Ovary (tissue), 9 donors: ENCODE results near the gene OLFM1. TPM values are rescaled to one million over a fixed set of nuclear protein-coding genes. Genes with fewer than 3 reads are reported as not detected.
A peak's percentile ranks its signal among the peaks of the same experiment; 100 is the strongest.

Experiments
- DNase-seq, 5 donors: peaks; one replicate each; pipeline ENCODE4 v3.0.0-alpha.2; 2019 to 2020
- H3K27ac ChIP-seq, 2 donors: fragments of 200-600 bp; one replicate each; pipeline versions ENCODE4 v1.5.1 to v1.8.0; 2019 to 2022
- H3K27me3 ChIP-seq: fragments of 200-600 bp; one replicate; pipeline ENCODE4 v1.8.0; 2022
- H3K36me3 ChIP-seq: fragments of 200-600 bp; sonication (generic); one replicate; pipeline ENCODE4 v1.5.1; 2019
- H3K4me1 ChIP-seq: one replicate; pipeline ENCODE4 v1.8.1; 2013; ENCODE audit warnings: mild to moderate bottlenecking, moderate library complexity; ENCODE audit not compliant: insufficient read depth
- H3K4me3 ChIP-seq: fragments of 200-600 bp; sonication (generic); one replicate; pipeline ENCODE4 v1.5.1; 2017
- H3K9me3 ChIP-seq, 2 donors: fragments of 200-600 bp in 1 of 2; sonication (generic) in 1 of 2; one replicate each; pipeline versions ENCODE4 v1.5.1 to v1.8.1; 2013 to 2019; ENCODE audit warnings: mild to moderate bottlenecking in 1 of 2, moderate library complexity in 1 of 2
- EP300 ChIP-seq: sonication (generic); formaldehyde crosslinking; IDR thresholded peaks from one replicate; pipeline ENCODE4 v1.6.1; 2017; ENCODE audit warnings: antibody characterized with exemption
- POLR2A ChIP-seq: fragments of 450-650 bp; IDR thresholded peaks from one replicate; pipeline ENCODE4 v1.6.1; 2017; ENCODE audit warnings: antibody characterized with exemption, mild to moderate bottlenecking, moderate library complexity
- WGBS, 3 donors: extraction: QIAGEN DNeasy Blood & Tissue Kit in 1 of 3; methylation state at CpG; one replicate each; pipeline versions ENCODE4 v1.1.5 to v1.1.7; 2013 to 2017; 5-methylcytosine and 5-hydroxymethylcytosine counted together
- intact Hi-C, 4 donors: fragments of 100-400 bp; cut with DNase I; formaldehyde crosslinking; loops; one replicate each; pipeline versions ENCODE4 v1.11.0 to v1.15.1; 2022 to 2023
- polyA plus RNA-seq, 2 donors: library from polyadenylated mRNA; stranded (reverse); fragments of 200-250 nt in 1 of 2; fragments of 350-450 nt in 1 of 2; fragmentation: Illumina TruSeq in 1 of 2; extraction: RNeasy Lipid Tissue Mini Kit (QIAGEN cat#74804) in 1 of 2; gene quantifications; one replicate each; pipeline ENCODE4 v1.2.3, GENCODE V29; 2013 to 2014
- total RNA-seq, 7 donors: library from RNA; depleted of rRNA in 2 of 7; stranded (reverse); fragments of >200 nt in 2 of 7; fragmentation: NEBNext Ultra II Directional in 3 of 7; extraction: Animal tissue kit (Norgen Biotek cat#: 25700) in 3 of 7; gene quantifications; one replicate each; pipeline versions ENCODE4 v1.1.0 to v1.2.4, GENCODE V29; 2016 to 2023
- TF ChIP-seq, protein P1 (sequence below), 3 donors: fragments of 450-650 bp in 2 of 3; fragments of 200-600 bp in 1 of 3; IDR thresholded peaks; one replicate each; pipeline versions ENCODE4 v1.5.1 to v1.8.0; 2016 to 2022; ENCODE audit warnings: antibody characterized with exemption in 3 of 3, mild to moderate bottlenecking in 1 of 3
- donor health status: DM: no; HTN: no; CAD: no; lungs with moderate emphysema.
- donor health status: DM: no; HTN: no; CAD: no.
- donor health status: Bipolar disorder and iron deficiency.
- donor health status: DM: yes; HTN: yes; CAD: no.
- donor health status: DM: no; HTN: no; CAD: no.
- donor health status: DM: yes; HTN: yes; CAD: no.

OLFM1 gene
- total and polyA plus RNA-seq, 9 donors: 6.5 to 40.0 (median 19.9) TPM

GRCh38 chr9:135039916-135040645 is 47.4 kb upstream of the OLFM1 start:
- TF ChIP-seq EP300 (no peak), POLR2A (no peak)
- TF ChIP-seq, protein P1, sequence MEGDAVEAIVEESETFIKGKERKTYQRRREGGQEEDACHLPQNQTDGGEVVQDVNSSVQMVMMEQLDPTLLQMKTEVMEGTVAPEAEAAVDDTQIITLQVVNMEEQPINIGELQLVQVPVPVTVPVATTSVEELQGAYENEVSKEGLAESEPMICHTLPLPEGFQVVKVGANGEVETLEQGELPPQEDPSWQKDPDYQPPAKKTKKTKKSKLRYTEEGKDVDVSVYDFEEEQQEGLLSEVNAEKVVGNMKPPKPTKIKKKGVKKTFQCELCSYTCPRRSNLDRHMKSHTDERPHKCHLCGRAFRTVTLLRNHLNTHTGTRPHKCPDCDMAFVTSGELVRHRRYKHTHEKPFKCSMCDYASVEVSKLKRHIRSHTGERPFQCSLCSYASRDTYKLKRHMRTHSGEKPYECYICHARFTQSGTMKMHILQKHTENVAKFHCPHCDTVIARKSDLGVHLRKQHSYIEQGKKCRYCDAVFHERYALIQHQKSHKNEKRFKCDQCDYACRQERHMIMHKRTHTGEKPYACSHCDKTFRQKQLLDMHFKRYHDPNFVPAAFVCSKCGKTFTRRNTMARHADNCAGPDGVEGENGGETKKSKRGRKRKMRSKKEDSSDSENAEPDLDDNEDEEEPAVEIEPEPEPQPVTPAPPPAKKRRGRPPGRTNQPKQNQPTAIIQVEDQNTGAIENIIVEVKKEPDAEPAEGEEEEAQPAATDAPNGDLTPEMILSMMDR (IDR thresholded peaks at IDR 0.05): no peak
- Histone ChIP-seq H3K36me3 (no peaks in the 10 kb centered on the region), H3K27me3 (no peaks in the 10 kb centered on the region), H3K27ac (no peak overlapping the region), H3K9me3 (no peaks in the 10 kb centered on the region), H3K4me3 (no peak overlapping the region), H3K4me1 (no peaks in the 10 kb centered on the region)
- WGBS, 3 donors: 59 to 65% (median 65%) methylated on average over 9 of the region's 9 CpGs
- peak in 1 of 5 donors; percentile 6 for DNase-seq
- intact Hi-C loops: no loop called here

DNA sequence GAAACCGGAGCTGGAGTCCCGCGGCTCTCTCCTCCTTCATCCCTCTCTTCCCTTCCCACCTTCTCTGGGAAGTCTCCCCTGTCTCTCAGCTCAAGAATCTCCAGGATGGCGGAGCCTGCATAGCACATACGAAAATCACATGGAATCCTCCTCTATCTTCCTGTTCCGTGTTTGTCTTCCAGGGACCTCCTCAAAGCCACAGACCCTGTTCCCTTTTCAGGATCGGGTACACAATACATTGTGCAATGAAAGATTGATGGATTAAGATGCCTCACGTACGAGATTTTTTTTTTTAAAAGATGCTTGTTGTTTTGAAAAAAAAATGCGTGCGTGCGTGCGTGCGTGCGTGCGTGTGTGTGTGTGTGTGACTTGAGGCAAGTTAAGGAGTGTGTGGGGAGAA is 46.6 kb upstream of the OLFM1 start:
- intact Hi-C loops: no loop called here
- Histone ChIP-seq H3K36me3 (no peaks in the 10 kb centered on the region), H3K9me3 (no peaks in the 10 kb centered on the region), H3K27ac (no peak overlapping the region), H3K4me1 (no peaks in the 10 kb centered on the region), H3K27me3 (no peaks in the 10 kb centered on the region), H3K4me3 (no peak overlapping the region)
- WGBS, 3 donors: 63 to 71% (median 64%) methylated on average over 16 of the region's 16 CpGs
- TF ChIP-seq POLR2A (no peak), EP300 (no peak)
- TF ChIP-seq, protein P1 (IDR thresholded peaks at IDR 0.05): no peak
- DNase-seq: no peak

- WGBS, 3 donors: 75 to 88% (median 77%) methylated on average over 11 of the region's 11 CpGs
- DNase-seq: peak in 1 of 5 donors; percentile 3
- intact Hi-C loops: no loop called here
Observed at GRCh38 chr9:135043345-135043744, 44.1 kb upstream of the OLFM1 start.

GRCh38 chr9:135045264-135045927 is 42.1 kb upstream of the OLFM1 start:
- Histone ChIP-seq H3K36me3 (no peaks in the 10 kb centered on the region), H3K4me1 (no peaks in the 10 kb centered on the region), H3K27ac (no peak overlapping the region), H3K4me3 (no peak overlapping the region), H3K9me3 (no peaks in the 10 kb centered on the region), H3K27me3 (no peaks in the 10 kb centered on the region)
- WGBS, 3 donors: 86 to 89% (median 87%) methylated on average over 24 to 25 of the region's 25 CpGs
- peak in 1 of 5 donors; percentile 9 for DNase-seq
- intact Hi-C loops: no loop called here
- TF ChIP-seq EP300 (no peak), POLR2A (no peak)
- TF ChIP-seq, protein P1 (IDR thresholded peaks at IDR 0.05): no peak

More at GRCh38 chr9:135043345-135043744, 44.1 kb upstream of the OLFM1 start:
- H3K4me3 ChIP-seq: no peak overlapping the region
- no peaks in the 10 kb centered on the region for H3K9me3 ChIP-seq
- no peaks in the 10 kb centered on the region for H3K4me1 ChIP-seq
- no peaks in the 10 kb centered on the region for H3K27me3 ChIP-seq
- H3K36me3 ChIP-seq: no peaks in the 10 kb centered on the region
- H3K27ac ChIP-seq: no peak overlapping the region
- no peak for TF ChIP-seq EP300
- TF ChIP-seq POLR2A: no peak
- TF ChIP-seq, protein P1 (IDR thresholded peaks at IDR 0.05): no peak
